Keratinocyte (primary cell): ENCODE measurements around the gene CLDND2.

Experiments
- EZH2 ChIP-seq: IDR thresholded peaks from one replicate; pipeline ENCODE4 v1.6.1; 2012; ENCODE audit warnings: inconsistent platforms, mild to moderate bottlenecking, low read length, moderate library complexity
- TF ChIP-seq, protein P1 (sequence below), 3 experiments: IDR thresholded peaks in 1 of 3; conservative IDR thresholded peaks in 1 of 3; optimal IDR thresholded peaks in 1 of 3; 2 replicates in 2 of 3; 3 replicates in 1 of 3; pipeline versions ENCODE3 to v1.5.1; 2011; ENCODE audit warnings: low read length in 3 of 3, mild to moderate bottlenecking in 3 of 3, moderate library complexity in 2 of 3, control low read depth in 1 of 3, inconsistent platforms in 1 of 3; ENCODE audit not compliant: insufficient read depth in 2 of 3; ENCODE audit errors: extremely low read depth in 1 of 3

DNA sequence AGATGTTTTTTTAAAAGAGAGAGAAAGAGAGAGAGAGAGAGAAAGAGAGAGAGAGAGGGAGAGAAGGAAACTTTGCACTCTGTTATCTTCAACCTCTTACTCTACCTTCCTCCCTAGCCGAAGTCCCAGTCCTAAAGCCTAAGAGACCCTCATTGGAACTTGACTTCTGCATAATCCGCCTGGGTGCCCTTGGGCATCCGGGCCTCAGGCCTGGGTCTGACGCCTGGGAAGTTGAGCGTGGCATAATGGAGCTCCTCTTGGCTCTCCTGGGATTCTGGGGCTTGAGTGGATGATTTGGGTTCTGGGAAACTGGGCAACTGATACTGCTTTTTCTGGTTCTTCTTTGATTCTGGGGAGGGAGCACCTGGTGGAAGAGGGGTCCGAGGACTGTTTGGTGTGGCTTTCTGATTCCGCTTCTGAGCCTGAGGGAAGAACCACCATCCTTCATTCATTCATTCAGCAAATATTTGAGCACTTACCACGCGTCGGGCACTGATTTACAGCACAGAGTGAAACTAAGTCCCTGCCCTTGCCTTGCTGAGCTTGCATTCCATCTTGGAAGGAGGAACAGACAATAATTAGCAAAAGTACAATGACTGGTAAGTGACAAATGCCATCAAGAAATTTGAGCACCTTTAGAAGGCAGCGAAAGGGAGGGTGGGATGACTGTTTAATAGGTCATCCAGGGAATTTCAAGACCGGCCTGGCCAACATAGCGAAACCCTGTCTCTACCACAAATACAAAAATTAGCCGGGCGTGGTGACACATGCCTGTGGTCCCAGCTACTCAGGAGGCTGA, 42.3 kb upstream of the CLDND2 start:
- TF ChIP-seq, protein P1, sequence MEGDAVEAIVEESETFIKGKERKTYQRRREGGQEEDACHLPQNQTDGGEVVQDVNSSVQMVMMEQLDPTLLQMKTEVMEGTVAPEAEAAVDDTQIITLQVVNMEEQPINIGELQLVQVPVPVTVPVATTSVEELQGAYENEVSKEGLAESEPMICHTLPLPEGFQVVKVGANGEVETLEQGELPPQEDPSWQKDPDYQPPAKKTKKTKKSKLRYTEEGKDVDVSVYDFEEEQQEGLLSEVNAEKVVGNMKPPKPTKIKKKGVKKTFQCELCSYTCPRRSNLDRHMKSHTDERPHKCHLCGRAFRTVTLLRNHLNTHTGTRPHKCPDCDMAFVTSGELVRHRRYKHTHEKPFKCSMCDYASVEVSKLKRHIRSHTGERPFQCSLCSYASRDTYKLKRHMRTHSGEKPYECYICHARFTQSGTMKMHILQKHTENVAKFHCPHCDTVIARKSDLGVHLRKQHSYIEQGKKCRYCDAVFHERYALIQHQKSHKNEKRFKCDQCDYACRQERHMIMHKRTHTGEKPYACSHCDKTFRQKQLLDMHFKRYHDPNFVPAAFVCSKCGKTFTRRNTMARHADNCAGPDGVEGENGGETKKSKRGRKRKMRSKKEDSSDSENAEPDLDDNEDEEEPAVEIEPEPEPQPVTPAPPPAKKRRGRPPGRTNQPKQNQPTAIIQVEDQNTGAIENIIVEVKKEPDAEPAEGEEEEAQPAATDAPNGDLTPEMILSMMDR (optimal IDR thresholded peaks at IDR 0.05 in 1 of 3, IDR thresholded peaks at IDR 0.05 in 1 of 3, conservative IDR thresholded peaks at IDR 0.05 in 1 of 3; ENCODE audit: extremely low read depth in 1 of 3, insufficient read depth in 2 of 3, low read length in 3 of 3): no peak
- no peak for TF ChIP-seq EZH2
